ENCODE measurements around the gene ST6GALNAC2. TPM values are rescaled to one million over a fixed set of nuclear protein-coding genes. Genes with fewer than 3 reads are reported as not detected.
A peak's percentile ranks its signal among the peaks of the same experiment; 100 is the strongest.

Gene ST6GALNAC2
- total and polyA plus RNA-seq, 2 experiments from 2014 or later: 0.31 TPM; not detected in 1

DNA sequence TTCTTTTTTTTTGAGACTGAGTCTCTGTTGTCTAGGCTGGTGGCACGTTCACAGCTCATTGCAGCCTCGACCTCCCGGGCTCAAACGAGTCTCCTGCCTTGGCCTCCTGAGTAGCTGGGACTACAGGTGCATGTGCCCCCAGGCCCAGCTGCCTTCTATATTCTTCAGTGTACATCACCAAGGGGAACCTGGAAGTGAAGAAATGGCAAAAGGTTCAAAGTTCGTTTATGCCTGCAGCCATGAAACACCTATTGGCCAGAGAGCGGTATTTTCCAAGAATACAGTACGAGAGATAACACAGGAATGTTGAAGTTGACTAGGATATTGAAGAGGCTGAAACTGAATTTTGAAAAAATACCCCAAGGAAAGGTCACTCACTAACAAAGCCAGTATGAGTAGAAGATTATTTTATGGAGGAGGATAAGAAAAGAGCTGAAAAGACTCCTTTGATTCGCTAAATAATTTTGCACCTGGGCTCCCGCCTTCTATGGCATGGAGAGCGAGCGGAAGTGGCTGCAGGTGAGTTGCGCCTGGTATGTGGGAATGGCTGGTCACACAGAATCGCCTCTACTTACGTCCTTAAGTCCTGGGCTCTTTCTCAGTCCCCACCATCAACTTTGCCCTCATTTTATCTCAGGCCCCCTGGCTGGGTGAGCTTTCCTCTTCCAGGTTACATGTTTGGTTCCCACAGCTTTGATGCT is 48.1 kb upstream of the ST6GALNAC2 start:
- DNase-seq (ENCODE audit: low spot score) (no peak), ATAC-seq (no peak)
- H3K27ac Mint-ChIP-seq: no peak overlapping the region
- Histone ChIP-seq H3K9me2 (ENCODE audit: insufficient read depth) (no peaks in the 10 kb centered on the region), H2AFZ (0 out of 2 replicates have a peak overlapping the region, but pooled peaks have one; percentile 74), H3K27ac (ENCODE audit: low read depth) (no peak overlapping the region), H3K79me2 (replicated peaks; ENCODE audit: insufficient read depth) (no peaks in the 10 kb centered on the region), H3K4me1 (ENCODE audit: insufficient read depth) (peaks cover 5% of the 10 kb centered on the region), H3K4me3 (no peak overlapping the region), H3K4me2 (no peak overlapping the region), H3K36me3 (ENCODE audit: insufficient read depth) (no peaks in the 10 kb centered on the region), H4K20me1 (replicated peaks; ENCODE audit: insufficient read depth) (no peaks in the 10 kb centered on the region), H3F3A (replicated peaks; ENCODE audit: low read depth) (no peaks in the 10 kb centered on the region), H3K27me3 (ENCODE audit: insufficient read depth) (no peaks in the 10 kb centered on the region)
- H3K4me1 Mint-ChIP-seq: peaks cover 18% of the 10 kb centered on the region
- H3K36me3 Mint-ChIP-seq (ENCODE audit: low read depth): no peaks in the 10 kb centered on the region
- no peaks in the 10 kb centered on the region for H3K9me3 Mint-ChIP-seq
- peaks cover 8% of the 10 kb centered on the region for H3K27me3 Mint-ChIP-seq (ENCODE audit: insufficient read depth, low read depth, poor library complexity)
- TF ChIP-seq, protein P1, sequence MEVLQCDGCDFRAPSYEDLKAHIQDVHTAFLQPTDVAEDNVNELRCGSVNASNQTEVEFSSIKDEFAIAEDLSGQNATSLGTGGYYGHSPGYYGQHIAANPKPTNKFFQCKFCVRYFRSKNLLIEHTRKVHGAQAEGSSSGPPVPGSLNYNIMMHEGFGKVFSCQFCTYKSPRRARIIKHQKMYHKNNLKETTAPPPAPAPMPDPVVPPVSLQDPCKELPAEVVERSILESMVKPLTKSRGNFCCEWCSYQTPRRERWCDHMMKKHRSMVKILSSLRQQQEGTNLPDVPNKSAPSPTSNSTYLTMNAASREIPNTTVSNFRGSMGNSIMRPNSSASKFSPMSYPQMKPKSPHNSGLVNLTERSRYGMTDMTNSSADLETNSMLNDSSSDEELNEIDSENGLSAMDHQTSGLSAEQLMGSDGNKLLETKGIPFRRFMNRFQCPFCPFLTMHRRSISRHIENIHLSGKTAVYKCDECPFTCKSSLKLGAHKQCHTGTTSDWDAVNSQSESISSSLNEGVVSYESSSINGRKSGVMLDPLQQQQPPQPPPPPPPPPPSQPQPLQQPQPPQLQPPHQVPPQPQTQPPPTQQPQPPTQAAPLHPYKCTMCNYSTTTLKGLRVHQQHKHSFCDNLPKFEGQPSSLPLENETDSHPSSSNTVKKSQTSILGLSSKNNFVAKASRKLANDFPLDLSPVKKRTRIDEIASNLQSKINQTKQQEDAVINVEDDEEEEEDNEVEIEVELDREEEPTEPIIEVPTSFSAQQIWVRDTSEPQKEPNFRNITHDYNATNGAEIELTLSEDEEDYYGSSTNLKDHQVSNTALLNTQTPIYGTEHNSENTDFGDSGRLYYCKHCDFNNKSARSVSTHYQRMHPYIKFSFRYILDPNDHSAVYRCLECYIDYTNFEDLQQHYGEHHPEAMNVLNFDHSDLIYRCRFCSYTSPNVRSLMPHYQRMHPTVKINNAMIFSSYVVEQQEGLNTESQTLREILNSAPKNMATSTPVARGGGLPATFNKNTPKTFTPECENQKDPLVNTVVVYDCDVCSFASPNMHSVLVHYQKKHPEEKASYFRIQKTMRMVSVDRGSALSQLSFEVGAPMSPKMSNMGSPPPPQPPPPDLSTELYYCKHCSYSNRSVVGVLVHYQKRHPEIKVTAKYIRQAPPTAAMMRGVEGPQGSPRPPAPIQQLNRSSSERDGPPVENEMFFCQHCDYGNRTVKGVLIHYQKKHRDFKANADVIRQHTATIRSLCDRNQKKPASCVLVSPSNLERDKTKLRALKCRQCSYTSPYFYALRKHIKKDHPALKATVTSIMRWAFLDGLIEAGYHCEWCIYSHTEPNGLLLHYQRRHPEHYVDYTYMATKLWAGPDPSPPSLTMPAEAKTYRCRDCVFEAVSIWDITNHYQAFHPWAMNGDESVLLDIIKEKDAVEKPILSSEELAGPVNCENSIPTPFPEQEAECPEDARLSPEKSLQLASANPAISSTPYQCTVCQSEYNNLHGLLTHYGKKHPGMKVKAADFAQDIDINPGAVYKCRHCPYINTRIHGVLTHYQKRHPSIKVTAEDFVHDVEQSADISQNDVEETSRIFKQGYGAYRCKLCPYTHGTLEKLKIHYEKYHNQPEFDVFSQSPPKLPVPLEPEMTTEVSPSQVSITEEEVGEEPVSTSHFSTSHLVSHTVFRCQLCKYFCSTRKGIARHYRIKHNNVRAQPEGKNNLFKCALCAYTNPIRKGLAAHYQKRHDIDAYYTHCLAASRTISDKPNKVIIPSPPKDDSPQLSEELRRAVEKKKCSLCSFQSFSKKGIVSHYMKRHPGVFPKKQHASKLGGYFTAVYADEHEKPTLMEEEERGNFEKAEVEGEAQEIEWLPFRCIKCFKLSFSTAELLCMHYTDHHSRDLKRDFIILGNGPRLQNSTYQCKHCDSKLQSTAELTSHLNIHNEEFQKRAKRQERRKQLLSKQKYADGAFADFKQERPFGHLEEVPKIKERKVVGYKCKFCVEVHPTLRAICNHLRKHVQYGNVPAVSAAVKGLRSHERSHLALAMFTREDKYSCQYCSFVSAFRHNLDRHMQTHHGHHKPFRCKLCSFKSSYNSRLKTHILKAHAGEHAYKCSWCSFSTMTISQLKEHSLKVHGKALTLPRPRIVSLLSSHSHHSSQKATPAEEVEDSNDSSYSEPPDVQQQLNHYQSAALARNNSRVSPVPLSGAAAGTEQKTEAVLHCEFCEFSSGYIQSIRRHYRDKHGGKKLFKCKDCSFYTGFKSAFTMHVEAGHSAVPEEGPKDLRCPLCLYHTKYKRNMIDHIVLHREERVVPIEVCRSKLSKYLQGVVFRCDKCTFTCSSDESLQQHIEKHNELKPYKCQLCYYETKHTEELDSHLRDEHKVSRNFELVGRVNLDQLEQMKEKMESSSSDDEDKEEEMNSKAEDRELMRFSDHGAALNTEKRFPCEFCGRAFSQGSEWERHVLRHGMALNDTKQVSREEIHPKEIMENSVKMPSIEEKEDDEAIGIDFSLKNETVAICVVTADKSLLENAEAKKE (CRISPR knock-in tag; IDR thresholded peaks at IDR 0.05): no peak
- TF ChIP-seq EZH2 (IDR thresholded peaks at IDR 0.05; ENCODE audit: low read depth, unreplicated experiment) (no peak), ZNF331 (CRISPR knock-in tag; IDR thresholded peaks at IDR 0.05; ENCODE audit: low read depth) (no peak), CREB1 (CRISPR knock-in tag; IDR thresholded peaks at IDR 0.05; ENCODE audit: low read depth) (no peak), NANOG (IDR thresholded peaks at IDR 0.05; ENCODE audit: borderline replicate concordance) (no peak), EZH2phosphoT487 (IDR thresholded peaks at IDR 0.05; ENCODE audit: unreplicated experiment) (no peak), ZNF114 (CRISPR knock-in tag; IDR thresholded peaks at IDR 0.05) (no peak), JUNB (IDR thresholded peaks at IDR 0.05; ENCODE audit: unreplicated experiment) (no peak), STAT1 (IDR thresholded peaks at IDR 0.05; ENCODE audit: unreplicated experiment) (no peak), POLR2AphosphoS5 (IDR thresholded peaks at IDR 0.05; ENCODE audit: low read depth) (no peak)
- TF ChIP-seq, protein P2, sequence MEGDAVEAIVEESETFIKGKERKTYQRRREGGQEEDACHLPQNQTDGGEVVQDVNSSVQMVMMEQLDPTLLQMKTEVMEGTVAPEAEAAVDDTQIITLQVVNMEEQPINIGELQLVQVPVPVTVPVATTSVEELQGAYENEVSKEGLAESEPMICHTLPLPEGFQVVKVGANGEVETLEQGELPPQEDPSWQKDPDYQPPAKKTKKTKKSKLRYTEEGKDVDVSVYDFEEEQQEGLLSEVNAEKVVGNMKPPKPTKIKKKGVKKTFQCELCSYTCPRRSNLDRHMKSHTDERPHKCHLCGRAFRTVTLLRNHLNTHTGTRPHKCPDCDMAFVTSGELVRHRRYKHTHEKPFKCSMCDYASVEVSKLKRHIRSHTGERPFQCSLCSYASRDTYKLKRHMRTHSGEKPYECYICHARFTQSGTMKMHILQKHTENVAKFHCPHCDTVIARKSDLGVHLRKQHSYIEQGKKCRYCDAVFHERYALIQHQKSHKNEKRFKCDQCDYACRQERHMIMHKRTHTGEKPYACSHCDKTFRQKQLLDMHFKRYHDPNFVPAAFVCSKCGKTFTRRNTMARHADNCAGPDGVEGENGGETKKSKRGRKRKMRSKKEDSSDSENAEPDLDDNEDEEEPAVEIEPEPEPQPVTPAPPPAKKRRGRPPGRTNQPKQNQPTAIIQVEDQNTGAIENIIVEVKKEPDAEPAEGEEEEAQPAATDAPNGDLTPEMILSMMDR (conservative IDR thresholded peaks at IDR 0.05; ENCODE audit: low read depth in 2 of 2): no peak
- TF ChIP-seq, protein P3, sequence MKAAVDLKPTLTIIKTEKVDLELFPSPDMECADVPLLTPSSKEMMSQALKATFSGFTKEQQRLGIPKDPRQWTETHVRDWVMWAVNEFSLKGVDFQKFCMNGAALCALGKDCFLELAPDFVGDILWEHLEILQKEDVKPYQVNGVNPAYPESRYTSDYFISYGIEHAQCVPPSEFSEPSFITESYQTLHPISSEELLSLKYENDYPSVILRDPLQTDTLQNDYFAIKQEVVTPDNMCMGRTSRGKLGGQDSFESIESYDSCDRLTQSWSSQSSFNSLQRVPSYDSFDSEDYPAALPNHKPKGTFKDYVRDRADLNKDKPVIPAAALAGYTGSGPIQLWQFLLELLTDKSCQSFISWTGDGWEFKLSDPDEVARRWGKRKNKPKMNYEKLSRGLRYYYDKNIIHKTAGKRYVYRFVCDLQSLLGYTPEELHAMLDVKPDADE (IDR thresholded peaks at IDR 0.05): no peak
- TF ChIP-seq, protein P4, sequence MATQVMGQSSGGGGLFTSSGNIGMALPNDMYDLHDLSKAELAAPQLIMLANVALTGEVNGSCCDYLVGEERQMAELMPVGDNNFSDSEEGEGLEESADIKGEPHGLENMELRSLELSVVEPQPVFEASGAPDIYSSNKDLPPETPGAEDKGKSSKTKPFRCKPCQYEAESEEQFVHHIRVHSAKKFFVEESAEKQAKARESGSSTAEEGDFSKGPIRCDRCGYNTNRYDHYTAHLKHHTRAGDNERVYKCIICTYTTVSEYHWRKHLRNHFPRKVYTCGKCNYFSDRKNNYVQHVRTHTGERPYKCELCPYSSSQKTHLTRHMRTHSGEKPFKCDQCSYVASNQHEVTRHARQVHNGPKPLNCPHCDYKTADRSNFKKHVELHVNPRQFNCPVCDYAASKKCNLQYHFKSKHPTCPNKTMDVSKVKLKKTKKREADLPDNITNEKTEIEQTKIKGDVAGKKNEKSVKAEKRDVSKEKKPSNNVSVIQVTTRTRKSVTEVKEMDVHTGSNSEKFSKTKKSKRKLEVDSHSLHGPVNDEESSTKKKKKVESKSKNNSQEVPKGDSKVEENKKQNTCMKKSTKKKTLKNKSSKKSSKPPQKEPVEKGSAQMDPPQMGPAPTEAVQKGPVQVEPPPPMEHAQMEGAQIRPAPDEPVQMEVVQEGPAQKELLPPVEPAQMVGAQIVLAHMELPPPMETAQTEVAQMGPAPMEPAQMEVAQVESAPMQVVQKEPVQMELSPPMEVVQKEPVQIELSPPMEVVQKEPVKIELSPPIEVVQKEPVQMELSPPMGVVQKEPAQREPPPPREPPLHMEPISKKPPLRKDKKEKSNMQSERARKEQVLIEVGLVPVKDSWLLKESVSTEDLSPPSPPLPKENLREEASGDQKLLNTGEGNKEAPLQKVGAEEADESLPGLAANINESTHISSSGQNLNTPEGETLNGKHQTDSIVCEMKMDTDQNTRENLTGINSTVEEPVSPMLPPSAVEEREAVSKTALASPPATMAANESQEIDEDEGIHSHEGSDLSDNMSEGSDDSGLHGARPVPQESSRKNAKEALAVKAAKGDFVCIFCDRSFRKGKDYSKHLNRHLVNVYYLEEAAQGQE (IDR thresholded peaks at IDR 0.05; ENCODE audit: unreplicated experiment): no peak
- no peak overlapping the region for H3K4me3 Mint-ChIP-seq

Measured in GM23338 (cell line).